H1 (cell line): ENCODE results near the gene IL19. TPM values are rescaled to one million over a fixed set of nuclear protein-coding genes. Genes with fewer than 3 reads are reported as not detected.

ENCODE experiments used
- CBX8 ChIP-seq: fragments of 300-800, 300-1000 bp; sonication (generic); IDR thresholded peaks from 2 replicates; pipeline ENCODE4 v1.7.1; 2016; ENCODE audit warnings: low read depth, low read length, borderline replicate concordance
- CEBPB ChIP-seq: IDR thresholded peaks from 2 replicates; pipeline ENCODE4 v1.6.1; 2012; ENCODE audit warnings: low read depth, low read length
- EGR1 ChIP-seq: IDR thresholded peaks from 2 replicates; pipeline ENCODE4 v1.6.1; 2011; ENCODE audit warnings: low read depth, low read length, borderline replicate concordance
- EP300 ChIP-seq, 2 experiments: IDR thresholded peaks; 1 replicate in 1 of 2; 2 replicates in 1 of 2; pipeline ENCODE4 v1.6.1; 2011 to 2012; ENCODE audit warnings: low read depth in 2 of 2, low read length in 2 of 2, mild to moderate bottlenecking in 2 of 2, borderline replicate concordance in 1 of 2, inconsistent platforms in 1 of 2, moderate library complexity in 1 of 2
- EZH2 ChIP-seq: fragments of 200-600 bp; sonication (generic); IDR thresholded peaks from 2 replicates; pipeline ENCODE4 v1.7.1; 2012; ENCODE audit warnings: low read depth, mild to moderate bottlenecking, moderate library complexity, low read length, inconsistent platforms; ENCODE audit not compliant: severe bottlenecking
- KDM4A ChIP-seq: IDR thresholded peaks from one replicate; pipeline ENCODE4 v1.7.1; 2012; ENCODE audit warnings: low read depth, mild to moderate bottlenecking, moderate library complexity, low read length, inconsistent platforms; ENCODE audit not compliant: severe bottlenecking
- SAP30 ChIP-seq: fragments of 300-600 bp; sonication (generic); IDR thresholded peaks from 2 replicates; pipeline ENCODE4 v1.7.1; 2012; ENCODE audit warnings: low read length, moderate library complexity, mild to moderate bottlenecking, inconsistent platforms; ENCODE audit not compliant: insufficient read depth, insufficient replicate concordance
- SP1 ChIP-seq: IDR thresholded peaks from 2 replicates; pipeline ENCODE4 v1.6.1; 2011; ENCODE audit warnings: low read depth, low read length
- SUZ12 ChIP-seq: fragments of 200-600 bp; sonication (generic); IDR thresholded peaks from 2 replicates; pipeline ENCODE4 v1.6.1; 2012; ENCODE audit warnings: mild to moderate bottlenecking, inconsistent platforms, low read length, moderate library complexity, mixed read lengths
- polyA plus RNA-seq, 7 experiments: library from polyadenylated mRNA; depleted of rRNA in 3 of 7; stranded (reverse) in 5 of 7; unstranded in 2 of 7; fragments of >200 nt in 5 of 7; fragments of 200-250 nt in 2 of 7; gene quantifications; 1 replicate in 5 of 7; 2 replicates in 1 of 7; 4 replicates in 1 of 7; pipeline versions ENCODE4 v1.2.1 to v1.2.3, GENCODE V29; 2011 to 2013; ENCODE audit warnings: missing spikeins in 2 of 7, mixed read lengths in 2 of 7
- total RNA-seq: library from RNA; stranded (reverse); fragmentation: NEBNext Ultra II Directional; extraction: Animal tissue kit (Norgen Biotek cat#: 25700); gene quantifications from 2 replicates; pipeline ENCODE4 v1.2.1, GENCODE V29; 2021
- TF ChIP-seq, protein P1 (sequence below): fragments of 300-600 bp; sonication (generic); IDR thresholded peaks from 2 replicates; pipeline ENCODE4 v1.7.1; 2012; ENCODE audit warnings: low read length, moderate library complexity, mild to moderate bottlenecking, inconsistent platforms; ENCODE audit not compliant: insufficient replicate concordance
- TF ChIP-seq, protein P2 (sequence below): IDR thresholded peaks from 2 replicates; pipeline ENCODE4 v1.6.1; 2011; ENCODE audit warnings: low read depth, mild to moderate bottlenecking, low read length; ENCODE audit not compliant: insufficient read depth

The IL19 gene
- total and polyA plus RNA-seq, 2 of the 8 experiments (the other 6 are each of a cell fraction or from before 2014, with no cell fraction given) = not detected

DNA sequence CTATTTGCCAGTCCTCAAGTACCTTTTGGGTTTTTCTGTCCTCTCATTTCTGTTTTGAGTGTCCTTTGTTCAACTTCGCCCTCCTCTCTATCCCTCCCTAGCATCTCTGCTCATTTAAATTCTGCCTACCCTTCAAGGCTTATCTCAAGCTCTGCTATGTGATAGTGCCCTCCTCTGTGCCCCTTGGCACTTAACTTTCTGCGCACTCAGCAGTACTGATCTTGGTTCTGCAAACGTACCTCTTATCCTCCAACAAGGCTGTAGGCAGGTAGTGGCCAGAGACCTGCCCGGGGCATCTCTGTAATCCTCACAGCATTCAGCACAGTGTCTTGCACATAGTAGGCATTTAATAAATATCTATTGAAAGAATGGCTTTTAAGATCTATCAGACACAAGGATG, 89.6 kb downstream of the IL19 start (continued):
- TF ChIP-seq, protein P1, sequence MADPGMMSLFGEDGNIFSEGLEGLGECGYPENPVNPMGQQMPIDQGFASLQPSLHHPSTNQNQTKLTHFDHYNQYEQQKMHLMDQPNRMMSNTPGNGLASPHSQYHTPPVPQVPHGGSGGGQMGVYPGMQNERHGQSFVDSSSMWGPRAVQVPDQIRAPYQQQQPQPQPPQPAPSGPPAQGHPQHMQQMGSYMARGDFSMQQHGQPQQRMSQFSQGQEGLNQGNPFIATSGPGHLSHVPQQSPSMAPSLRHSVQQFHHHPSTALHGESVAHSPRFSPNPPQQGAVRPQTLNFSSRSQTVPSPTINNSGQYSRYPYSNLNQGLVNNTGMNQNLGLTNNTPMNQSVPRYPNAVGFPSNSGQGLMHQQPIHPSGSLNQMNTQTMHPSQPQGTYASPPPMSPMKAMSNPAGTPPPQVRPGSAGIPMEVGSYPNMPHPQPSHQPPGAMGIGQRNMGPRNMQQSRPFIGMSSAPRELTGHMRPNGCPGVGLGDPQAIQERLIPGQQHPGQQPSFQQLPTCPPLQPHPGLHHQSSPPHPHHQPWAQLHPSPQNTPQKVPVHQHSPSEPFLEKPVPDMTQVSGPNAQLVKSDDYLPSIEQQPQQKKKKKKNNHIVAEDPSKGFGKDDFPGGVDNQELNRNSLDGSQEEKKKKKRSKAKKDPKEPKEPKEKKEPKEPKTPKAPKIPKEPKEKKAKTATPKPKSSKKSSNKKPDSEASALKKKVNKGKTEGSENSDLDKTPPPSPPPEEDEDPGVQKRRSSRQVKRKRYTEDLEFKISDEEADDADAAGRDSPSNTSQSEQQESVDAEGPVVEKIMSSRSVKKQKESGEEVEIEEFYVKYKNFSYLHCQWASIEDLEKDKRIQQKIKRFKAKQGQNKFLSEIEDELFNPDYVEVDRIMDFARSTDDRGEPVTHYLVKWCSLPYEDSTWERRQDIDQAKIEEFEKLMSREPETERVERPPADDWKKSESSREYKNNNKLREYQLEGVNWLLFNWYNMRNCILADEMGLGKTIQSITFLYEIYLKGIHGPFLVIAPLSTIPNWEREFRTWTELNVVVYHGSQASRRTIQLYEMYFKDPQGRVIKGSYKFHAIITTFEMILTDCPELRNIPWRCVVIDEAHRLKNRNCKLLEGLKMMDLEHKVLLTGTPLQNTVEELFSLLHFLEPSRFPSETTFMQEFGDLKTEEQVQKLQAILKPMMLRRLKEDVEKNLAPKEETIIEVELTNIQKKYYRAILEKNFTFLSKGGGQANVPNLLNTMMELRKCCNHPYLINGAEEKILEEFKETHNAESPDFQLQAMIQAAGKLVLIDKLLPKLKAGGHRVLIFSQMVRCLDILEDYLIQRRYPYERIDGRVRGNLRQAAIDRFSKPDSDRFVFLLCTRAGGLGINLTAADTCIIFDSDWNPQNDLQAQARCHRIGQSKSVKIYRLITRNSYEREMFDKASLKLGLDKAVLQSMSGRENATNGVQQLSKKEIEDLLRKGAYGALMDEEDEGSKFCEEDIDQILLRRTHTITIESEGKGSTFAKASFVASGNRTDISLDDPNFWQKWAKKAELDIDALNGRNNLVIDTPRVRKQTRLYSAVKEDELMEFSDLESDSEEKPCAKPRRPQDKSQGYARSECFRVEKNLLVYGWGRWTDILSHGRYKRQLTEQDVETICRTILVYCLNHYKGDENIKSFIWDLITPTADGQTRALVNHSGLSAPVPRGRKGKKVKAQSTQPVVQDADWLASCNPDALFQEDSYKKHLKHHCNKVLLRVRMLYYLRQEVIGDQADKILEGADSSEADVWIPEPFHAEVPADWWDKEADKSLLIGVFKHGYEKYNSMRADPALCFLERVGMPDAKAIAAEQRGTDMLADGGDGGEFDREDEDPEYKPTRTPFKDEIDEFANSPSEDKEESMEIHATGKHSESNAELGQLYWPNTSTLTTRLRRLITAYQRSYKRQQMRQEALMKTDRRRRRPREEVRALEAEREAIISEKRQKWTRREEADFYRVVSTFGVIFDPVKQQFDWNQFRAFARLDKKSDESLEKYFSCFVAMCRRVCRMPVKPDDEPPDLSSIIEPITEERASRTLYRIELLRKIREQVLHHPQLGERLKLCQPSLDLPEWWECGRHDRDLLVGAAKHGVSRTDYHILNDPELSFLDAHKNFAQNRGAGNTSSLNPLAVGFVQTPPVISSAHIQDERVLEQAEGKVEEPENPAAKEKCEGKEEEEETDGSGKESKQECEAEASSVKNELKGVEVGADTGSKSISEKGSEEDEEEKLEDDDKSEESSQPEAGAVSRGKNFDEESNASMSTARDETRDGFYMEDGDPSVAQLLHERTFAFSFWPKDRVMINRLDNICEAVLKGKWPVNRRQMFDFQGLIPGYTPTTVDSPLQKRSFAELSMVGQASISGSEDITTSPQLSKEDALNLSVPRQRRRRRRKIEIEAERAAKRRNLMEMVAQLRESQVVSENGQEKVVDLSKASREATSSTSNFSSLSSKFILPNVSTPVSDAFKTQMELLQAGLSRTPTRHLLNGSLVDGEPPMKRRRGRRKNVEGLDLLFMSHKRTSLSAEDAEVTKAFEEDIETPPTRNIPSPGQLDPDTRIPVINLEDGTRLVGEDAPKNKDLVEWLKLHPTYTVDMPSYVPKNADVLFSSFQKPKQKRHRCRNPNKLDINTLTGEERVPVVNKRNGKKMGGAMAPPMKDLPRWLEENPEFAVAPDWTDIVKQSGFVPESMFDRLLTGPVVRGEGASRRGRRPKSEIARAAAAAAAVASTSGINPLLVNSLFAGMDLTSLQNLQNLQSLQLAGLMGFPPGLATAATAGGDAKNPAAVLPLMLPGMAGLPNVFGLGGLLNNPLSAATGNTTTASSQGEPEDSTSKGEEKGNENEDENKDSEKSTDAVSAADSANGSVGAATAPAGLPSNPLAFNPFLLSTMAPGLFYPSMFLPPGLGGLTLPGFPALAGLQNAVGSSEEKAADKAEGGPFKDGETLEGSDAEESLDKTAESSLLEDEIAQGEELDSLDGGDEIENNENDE = no peak
- no peak for TF ChIP-seq KDM4A
- no peak for TF ChIP-seq EGR1
- no peak for TF ChIP-seq EP300 (IDR thresholded peaks at IDR 0.05; ENCODE audit: borderline replicate concordance in 1 of 2, low read depth in 2 of 2, low read length in 2 of 2)
- TF ChIP-seq CEBPB = no peak
- no peak for TF ChIP-seq SP1
- TF ChIP-seq EZH2 = no peak
- TF ChIP-seq SAP30 = no peak
- TF ChIP-seq CBX8 = no peak
- TF ChIP-seq SUZ12 = no peak
- TF ChIP-seq, protein P2, sequence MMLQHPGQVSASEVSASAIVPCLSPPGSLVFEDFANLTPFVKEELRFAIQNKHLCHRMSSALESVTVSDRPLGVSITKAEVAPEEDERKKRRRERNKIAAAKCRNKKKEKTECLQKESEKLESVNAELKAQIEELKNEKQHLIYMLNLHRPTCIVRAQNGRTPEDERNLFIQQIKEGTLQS = no peak
